ENCODE measurements around the gene TMEM163. TPM values are rescaled to one million over a fixed set of nuclear protein-coding genes. Genes with fewer than 3 reads are reported as not detected.

The TMEM163 gene
- total RNA-seq, 1 experiment from 2014 or later: 0.94 TPM

- Mint-ChIP-seq H3K4me3 (no peak overlapping the region), H3K9me3 (no peaks in the 10 kb centered on the region), H3K27me3 (ENCODE audit: low read depth) (no peaks in the 10 kb centered on the region), H3K4me1 (peaks cover 13% of the 10 kb centered on the region), H3K36me3 (no peaks in the 10 kb centered on the region; the same call in 1 of the 2 replicates), H3K27ac (no peak overlapping the region; the same call in 1 of the 2 replicates)
- no peak for TF ChIP-seq AFF4 (CRISPR knock-in tag; IDR thresholded peaks at IDR 0.05; ENCODE audit: borderline replicate concordance)
- TF ChIP-seq PREB (CRISPR knock-in tag; IDR thresholded peaks at IDR 0.05; ENCODE audit: borderline replicate concordance): no peak
- no peak for TF ChIP-seq CREB1 (CRISPR knock-in tag; IDR thresholded peaks at IDR 0.05)
- no peak for TF ChIP-seq EMX1 (CRISPR knock-in tag; IDR thresholded peaks at IDR 0.05)
- TF ChIP-seq SOX15 (CRISPR knock-in tag; IDR thresholded peaks at IDR 0.05): no peak
- no peak for TF ChIP-seq ZNF396 (CRISPR knock-in tag; IDR thresholded peaks at IDR 0.05; ENCODE audit: borderline replicate concordance)
- no peak for TF ChIP-seq SP1 (CRISPR knock-in tag; conservative IDR thresholded peaks at IDR 0.05)
- TF ChIP-seq ZNF219 (CRISPR knock-in tag; IDR thresholded peaks at IDR 0.05; ENCODE audit: borderline replicate concordance): no peak
- TF ChIP-seq E2F1 (CRISPR knock-in tag; IDR thresholded peaks at IDR 0.05): no peak
- no peak for TF ChIP-seq ATF6 (CRISPR knock-in tag; IDR thresholded peaks at IDR 0.05)
- TF ChIP-seq USF2 (CRISPR knock-in tag; IDR thresholded peaks at IDR 0.05): no peak
- no peak for TF ChIP-seq TEAD1 (CRISPR knock-in tag; IDR thresholded peaks at IDR 0.05)
- CTCF ChIA-PET: interaction anchor here (1.0 kb wide), 1 partner anchor 16 kb away, joined by 3 read pairs; no protein-coding TSS in a partner anchor
- DNase-seq (ENCODE audit: low spot score) (no peak), ATAC-seq (no peak)
- POLR2A ChIA-PET: no interaction called here
Measured at GRCh38 chr2:134408791-134409190, 310.0 kb downstream of the TMEM163 start.

- Mint-ChIP-seq H3K9me3 (no peaks in the 10 kb centered on the region), H3K27ac (no peak overlapping the region), H3K27me3 (ENCODE audit: low read depth) (no peaks in the 10 kb centered on the region), H3K4me1 (peaks cover 13% of the 10 kb centered on the region), H3K4me3 (no peak overlapping the region), H3K36me3 (peaks cover 3% of the 10 kb centered on the region)
- DNase-seq (ENCODE audit: low spot score): no peak
- POLR2A ChIA-PET: no interaction called here
- no peak for ATAC-seq
- CTCF ChIA-PET: interaction anchor here (1.0 kb wide), 1 partner anchor 16 kb away, joined by 3 read pairs; no protein-coding TSS in a partner anchor
- TF ChIP-seq JUN (CRISPR knock-in tag; IDR thresholded peaks at IDR 0.05) (no peak), FOXP4 (CRISPR knock-in tag; IDR thresholded peaks at IDR 0.05) (no peak), GRHL2 (CRISPR knock-in tag; IDR thresholded peaks at IDR 0.05; ENCODE audit: insufficient replicate concordance, severe bottlenecking) (no peak), CDX4 (CRISPR knock-in tag; IDR thresholded peaks at IDR 0.05; ENCODE audit: borderline replicate concordance) (no peak), NR3C1 (CRISPR knock-in tag; conservative IDR thresholded peaks at IDR 0.05; ENCODE audit: low read depth) (no peak), PRRX2 (CRISPR knock-in tag; IDR thresholded peaks at IDR 0.05) (no peak), ELF4 (CRISPR knock-in tag; IDR thresholded peaks at IDR 0.05; ENCODE audit: low read depth) (no peak), FOXK1 (CRISPR knock-in tag; IDR thresholded peaks at IDR 0.05) (no peak), EMX1 (CRISPR knock-in tag; IDR thresholded peaks at IDR 0.05) (no peak), SOX15 (CRISPR knock-in tag; IDR thresholded peaks at IDR 0.05) (no peak), NFE2L1 (CRISPR knock-in tag; IDR thresholded peaks at IDR 0.05) (no peak), RELA (CRISPR knock-in tag; IDR thresholded peaks at IDR 0.05; ENCODE audit: borderline replicate concordance) (no peak), NR2C2 (CRISPR knock-in tag; IDR thresholded peaks at IDR 0.05) (no peak), TCF7 (CRISPR knock-in tag; IDR thresholded peaks at IDR 0.05; ENCODE audit: low read depth) (no peak), ZNF121 (CRISPR knock-in tag; IDR thresholded peaks at IDR 0.05) (no peak)
Measured at GRCh38 chr2:134408386-134408785, 310.4 kb downstream of the TMEM163 start.

Measured in WTC11 (cell line).